ENCODE data around the gene PRR33.
"Not testable (repeated sequence)": the region's sequence is repeated elsewhere in the genome, so short reads cannot be mapped to it uniquely, and the experiment has no call there.

The PRR33 gene

GRCh38 chr11:1876361-1877063 lies 15.2 kb downstream of the PRR33 start:
- DNase-seq (ENCODE audit: low read depth): peak; percentile 57
- peak overlapping the region; percentile 7 for H3K4me3 ChIP-seq (ENCODE audit: low read depth, low read length)
- TF ChIP-seq CTCF (conservative IDR thresholded peaks at IDR 0.05; ENCODE audit: low read depth, low read length): peak; percentile 80

- H3K4me3 ChIP-seq (ENCODE audit: low read depth, low read length); DNase-seq (ENCODE audit: low read depth): not testable (repeated sequence)
Observed at GRCh38 chr11:1875851-1876301, 15.8 kb downstream of the PRR33 start.

DNA sequence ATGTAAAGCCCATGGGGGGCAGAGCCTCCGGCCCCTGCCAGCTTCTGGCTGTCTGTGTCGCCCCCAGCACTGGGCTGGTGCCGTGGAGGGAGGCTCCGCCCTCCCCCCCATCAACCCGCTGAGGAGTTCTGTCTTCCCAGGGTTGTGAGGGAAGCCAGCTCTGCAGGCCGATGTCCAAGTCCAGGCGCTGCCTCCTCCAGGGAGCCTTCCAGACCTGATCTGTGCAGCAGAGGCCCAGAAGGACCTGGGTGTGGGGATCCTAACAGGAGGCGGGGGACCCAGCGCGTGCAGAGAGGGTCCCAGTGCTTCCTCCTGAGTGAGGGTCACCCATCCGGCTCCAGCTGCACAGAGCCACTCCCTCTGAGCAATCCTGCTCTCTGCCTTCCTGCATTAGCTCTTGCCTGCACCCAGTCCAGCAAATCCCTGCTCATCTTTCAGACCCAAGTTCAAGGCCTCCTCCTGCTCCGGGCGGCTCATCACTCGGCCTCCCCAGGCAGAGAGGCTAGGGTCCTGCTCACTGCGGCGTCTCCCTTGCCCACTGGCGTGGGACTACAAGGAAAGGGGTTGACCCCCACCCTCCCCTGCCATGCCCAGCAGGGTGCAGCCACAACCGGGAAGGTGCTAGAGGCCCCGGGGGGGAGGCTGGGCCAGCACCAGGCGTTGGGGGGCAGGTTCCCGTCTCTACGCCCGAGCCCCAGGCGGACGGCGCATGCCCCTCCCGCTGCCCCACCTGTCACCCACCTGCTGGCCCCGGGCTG lies 16.4 kb downstream of the PRR33 start:
- no peak for DNase-seq (ENCODE audit: low read depth)
- no peak for TF ChIP-seq CTCF (conservative IDR thresholded peaks at IDR 0.05; ENCODE audit: low read depth, low read length)
- no peak overlapping the region for H3K4me3 ChIP-seq (ENCODE audit: low read depth, low read length)

DNA sequence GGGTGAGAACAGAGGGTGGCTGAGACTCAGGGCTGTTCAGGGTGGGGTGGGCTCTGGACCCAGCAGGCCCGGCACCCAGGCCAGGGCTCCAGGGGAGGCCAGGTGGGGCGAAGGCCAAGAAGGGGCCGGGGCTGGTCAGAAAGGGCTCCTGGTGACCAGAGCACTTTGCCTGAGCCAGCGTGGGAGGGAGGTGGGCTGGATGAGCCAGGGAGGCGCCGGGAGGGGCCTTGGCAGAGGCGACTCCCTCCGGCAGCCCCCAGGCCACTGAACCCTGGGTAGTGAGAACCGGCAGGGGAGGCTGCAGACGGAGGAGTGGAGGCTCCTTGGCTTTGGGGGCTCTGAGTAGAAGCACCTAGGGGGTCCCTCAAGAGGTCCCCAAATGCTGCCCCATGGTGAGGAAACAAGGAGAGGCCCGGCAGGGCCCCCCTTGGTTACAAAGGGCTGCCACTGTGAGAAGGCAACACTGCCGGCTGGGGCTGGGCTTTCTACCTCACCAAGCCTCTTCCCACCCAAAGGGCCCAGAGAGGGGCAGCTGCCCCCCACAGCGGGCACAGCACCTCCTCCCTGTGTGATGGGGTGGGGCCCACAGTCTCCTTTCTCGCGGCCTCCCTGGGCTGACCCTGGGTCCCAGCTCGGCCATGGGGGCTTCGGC lies 17.1 kb downstream of the PRR33 start:
- DNase-seq (ENCODE audit: low read depth); H3K4me3 ChIP-seq (ENCODE audit: low read depth, low read length): not testable (repeated sequence)

- not testable (repeated sequence) for DNase-seq (ENCODE audit: low read depth); H3K4me3 ChIP-seq (ENCODE audit: low read depth, low read length)
Observed at GRCh38 chr11:1873813-1874150, 17.9 kb downstream of the PRR33 start.

GRCh38 chr11:1873048-1873812 lies 18.5 kb downstream of the PRR33 start:
- H3K4me3 ChIP-seq (ENCODE audit: low read depth, low read length): no peak overlapping the region
- peak; percentile 54 for DNase-seq (ENCODE audit: low read depth)
- TF ChIP-seq CTCF (conservative IDR thresholded peaks at IDR 0.05; ENCODE audit: low read depth, low read length): no peak

DNA sequence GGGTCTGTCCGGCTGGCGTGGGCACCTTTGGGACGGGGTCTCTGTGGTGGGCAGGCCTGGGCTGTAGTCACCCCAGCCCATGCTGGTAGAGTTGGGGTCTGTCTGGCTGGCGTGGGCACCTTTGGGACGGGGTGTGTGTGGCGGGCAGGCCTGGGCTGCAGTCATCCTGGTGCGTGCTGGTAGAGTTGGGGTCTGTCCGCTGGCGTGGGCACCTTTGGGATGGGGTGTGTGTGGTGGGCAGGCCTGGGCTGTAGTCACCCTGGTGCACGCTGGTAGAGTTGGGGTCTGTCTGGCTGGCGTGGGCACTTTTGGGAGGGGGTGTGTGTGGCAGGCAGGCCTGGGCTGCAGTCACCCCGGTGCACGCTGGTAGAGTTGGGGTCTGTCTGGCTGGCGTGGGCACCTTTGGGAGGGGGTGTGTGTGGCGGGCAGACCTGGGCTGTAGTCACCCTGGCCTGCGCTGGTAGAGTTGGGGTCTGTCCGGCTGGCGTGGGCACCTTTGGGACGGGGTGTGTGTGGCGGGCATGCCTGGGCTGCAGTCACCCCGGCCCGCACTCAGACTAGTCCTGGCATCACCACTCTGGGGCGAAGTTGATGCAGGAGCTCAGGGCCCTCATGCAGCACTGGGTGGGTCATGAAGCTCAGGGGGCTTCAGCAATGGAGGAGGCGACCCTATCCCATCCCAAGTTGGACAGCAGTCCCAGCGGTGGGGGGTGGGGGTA lies 19.3 kb downstream of the PRR33 start:
- no peak overlapping the region for H3K4me3 ChIP-seq (ENCODE audit: low read depth, low read length)
- no peak for TF ChIP-seq CTCF (conservative IDR thresholded peaks at IDR 0.05; ENCODE audit: low read depth, low read length)
- DNase-seq (ENCODE audit: low read depth): no peak

DNA sequence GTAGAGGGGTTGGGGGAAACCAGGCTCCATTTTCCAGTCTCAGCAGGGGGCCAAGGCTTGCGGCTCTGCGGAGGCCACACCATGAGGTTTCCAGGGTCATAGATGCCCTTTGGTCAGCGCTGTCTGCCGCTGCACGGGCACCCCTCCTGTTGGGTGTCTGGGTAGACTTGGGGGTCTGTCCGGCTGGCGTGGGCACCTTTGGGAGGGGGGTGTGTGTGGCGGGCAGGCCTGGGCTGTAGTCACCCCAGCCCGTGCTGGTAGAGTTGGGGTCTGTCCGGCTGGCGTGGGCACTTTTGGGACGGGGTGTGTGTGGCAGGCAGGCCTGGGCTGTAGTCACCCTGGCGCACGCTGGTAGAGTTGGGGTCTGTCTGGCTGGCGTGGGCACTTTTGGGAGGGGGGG lies 20.2 kb downstream of the PRR33 start:
- no peak for TF ChIP-seq CTCF (conservative IDR thresholded peaks at IDR 0.05; ENCODE audit: low read depth, low read length)
- no peak overlapping the region for H3K4me3 ChIP-seq (ENCODE audit: low read depth, low read length)

More for the DNA sequence above, 20.2 kb downstream of the PRR33 start:
- DNase-seq (ENCODE audit: low read depth): no peak

Measured in choroid plexus epithelial cell (primary cell).